Measurements from ENCODE around the gene PATJ. TPM values are rescaled to one million over a fixed set of nuclear protein-coding genes. Genes with fewer than 3 reads are reported as not detected.
"Not testable (repeated sequence)": the region's sequence is repeated elsewhere in the genome, so short reads cannot be mapped to it uniquely, and the experiment has no call there.

The PATJ gene
- total RNA-seq, 2 experiments from 2014 or later: 10.8 to 11.3 TPM

DNA sequence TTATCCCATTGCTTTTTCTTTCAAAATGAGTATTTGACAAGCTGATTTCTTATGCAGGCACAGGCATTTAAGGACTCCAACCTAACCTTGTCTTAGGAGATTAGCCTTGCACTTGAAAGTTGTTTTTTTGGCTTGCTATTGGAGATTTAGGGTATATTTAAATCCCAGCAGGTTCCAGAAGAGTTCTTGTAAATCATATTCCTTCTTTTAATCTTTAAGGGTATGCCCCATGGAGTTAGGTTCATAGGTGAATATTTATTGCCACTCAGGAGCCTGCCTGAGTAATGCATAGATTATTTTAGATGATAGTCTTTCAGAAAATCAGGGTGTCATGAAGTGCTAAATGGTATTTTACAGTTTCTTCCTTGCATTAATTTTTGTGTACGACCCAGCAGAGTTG lies 146.5 kb downstream of the PATJ start:
- CTCF ChIA-PET: no interaction called here
- H3K36me3 Mint-ChIP-seq (ENCODE audit: low read depth): peaks cover 5% of the 10 kb centered on the region
- no peak for DNase-seq
- no peak overlapping the region for H3K27ac Mint-ChIP-seq
- peaks cover 4% of the 10 kb centered on the region for H3K9me3 Mint-ChIP-seq
- no peak overlapping the region for H3K4me3 Mint-ChIP-seq
- H3K27me3 Mint-ChIP-seq: no peaks in the 10 kb centered on the region
- no peaks in the 10 kb centered on the region for H3K4me1 Mint-ChIP-seq
- POLR2A ChIA-PET: no interaction called here

GRCh38 chr1:61890435-61890834 lies 148.2 kb downstream of the PATJ start:
- CTCF ChIA-PET; H3K9me3 Mint-ChIP-seq; H3K4me1 Mint-ChIP-seq; H3K36me3 Mint-ChIP-seq (ENCODE audit: low read depth); H3K4me3 Mint-ChIP-seq; H3K27me3 Mint-ChIP-seq; DNase-seq; H3K27ac Mint-ChIP-seq; POLR2A ChIA-PET: not testable (repeated sequence)

- Mint-ChIP-seq H3K9me3 (peaks cover 6% of the 10 kb centered on the region), H3K36me3 (ENCODE audit: low read depth) (peaks cover 7% of the 10 kb centered on the region), H3K4me1 (no peaks in the 10 kb centered on the region), H3K27ac (no peak overlapping the region), H3K4me3 (no peak overlapping the region), H3K27me3 (no peaks in the 10 kb centered on the region)
- no peak for DNase-seq
- ChIA-PET POLR2A (no interaction called here), CTCF (no interaction called here)
These were observed 150.7 kb downstream of the PATJ start for GRCh38 chr1:61892977-61893376.

DNA sequence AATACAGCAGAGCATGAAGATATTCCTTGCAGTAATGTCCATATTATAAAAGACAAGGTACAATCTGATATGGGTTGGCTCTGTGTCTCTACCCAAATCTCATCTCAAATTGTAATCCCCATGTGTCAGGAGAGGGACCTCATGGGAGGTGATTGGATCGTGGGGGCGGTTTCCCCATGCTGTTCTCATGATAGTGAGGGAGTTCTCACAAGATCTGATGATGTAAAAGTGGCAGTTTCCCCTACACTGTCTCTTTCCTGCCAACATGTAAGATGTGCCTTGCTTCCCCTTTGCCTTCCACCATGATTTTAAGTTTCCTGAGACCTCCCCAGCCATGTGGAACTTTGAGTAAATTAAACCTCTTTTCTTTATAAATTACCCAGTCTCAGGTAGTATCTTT lies 152.0 kb downstream of the PATJ start:
- CTCF ChIA-PET; POLR2A ChIA-PET; DNase-seq; H3K36me3 Mint-ChIP-seq (ENCODE audit: low read depth); H3K4me1 Mint-ChIP-seq; H3K27ac Mint-ChIP-seq; H3K27me3 Mint-ChIP-seq; H3K4me3 Mint-ChIP-seq; H3K9me3 Mint-ChIP-seq: not testable (repeated sequence)

DNA sequence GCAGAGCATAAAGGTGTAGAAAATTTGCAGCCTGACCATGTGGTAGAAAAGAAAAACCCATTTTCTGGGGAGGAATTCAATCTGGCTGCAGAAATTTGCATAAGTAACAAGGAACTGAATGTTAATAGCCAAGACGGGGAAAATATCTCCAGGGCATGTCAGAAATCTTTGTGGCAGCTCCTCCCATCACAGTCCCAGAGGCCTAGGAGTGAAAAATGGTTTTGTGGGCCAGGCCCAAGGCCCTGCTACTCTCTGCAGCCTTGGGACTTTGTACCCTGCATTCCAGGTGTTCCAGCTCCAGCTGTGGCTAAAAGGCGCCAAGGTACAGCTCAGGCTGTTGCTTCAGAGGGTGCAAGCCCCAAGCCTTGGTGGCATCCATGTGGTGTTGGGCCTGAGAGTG lies 152.9 kb downstream of the PATJ start:
- peaks cover 7% of the 10 kb centered on the region for H3K36me3 Mint-ChIP-seq (ENCODE audit: low read depth)

DNA sequence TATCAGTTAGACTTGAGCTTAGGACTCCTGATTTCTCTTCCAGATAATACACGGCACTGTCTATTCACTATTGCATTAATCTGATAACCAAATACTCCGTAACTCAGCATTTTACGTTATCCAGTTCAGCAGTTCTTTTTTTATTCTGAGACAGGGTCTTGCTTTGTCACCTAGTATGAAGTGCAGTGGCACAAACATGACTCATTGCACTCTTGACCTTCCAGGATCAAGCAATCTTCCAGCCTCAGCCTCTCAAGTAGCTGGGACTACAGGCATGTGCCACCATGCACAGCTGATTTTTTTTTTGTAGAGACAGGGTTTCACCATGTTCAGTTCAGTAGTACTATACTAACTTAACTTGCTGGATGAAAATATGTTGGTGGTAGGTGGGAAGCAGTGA lies 156.4 kb downstream of the PATJ start:
- peaks cover 6% of the 10 kb centered on the region for H3K9me3 Mint-ChIP-seq
- ChIA-PET POLR2A (no interaction called here), CTCF (no interaction called here)
- peaks cover 7% of the 10 kb centered on the region for H3K36me3 Mint-ChIP-seq (ENCODE audit: low read depth)
- no peak overlapping the region for H3K27ac Mint-ChIP-seq
- no peak overlapping the region for H3K4me3 Mint-ChIP-seq
- no peaks in the 10 kb centered on the region for H3K27me3 Mint-ChIP-seq
- DNase-seq: no peak
- no peaks in the 10 kb centered on the region for H3K4me1 Mint-ChIP-seq

More for the DNA sequence above, 152.9 kb downstream of the PATJ start:
- DNase-seq: no peak
- peaks cover 6% of the 10 kb centered on the region for H3K9me3 Mint-ChIP-seq
- no peak overlapping the region for H3K4me3 Mint-ChIP-seq
- POLR2A ChIA-PET: no interaction called here
- no peak overlapping the region for H3K27ac Mint-ChIP-seq
- no peaks in the 10 kb centered on the region for H3K4me1 Mint-ChIP-seq
- no peaks in the 10 kb centered on the region for H3K27me3 Mint-ChIP-seq
- CTCF ChIA-PET: no interaction called here

DNA sequence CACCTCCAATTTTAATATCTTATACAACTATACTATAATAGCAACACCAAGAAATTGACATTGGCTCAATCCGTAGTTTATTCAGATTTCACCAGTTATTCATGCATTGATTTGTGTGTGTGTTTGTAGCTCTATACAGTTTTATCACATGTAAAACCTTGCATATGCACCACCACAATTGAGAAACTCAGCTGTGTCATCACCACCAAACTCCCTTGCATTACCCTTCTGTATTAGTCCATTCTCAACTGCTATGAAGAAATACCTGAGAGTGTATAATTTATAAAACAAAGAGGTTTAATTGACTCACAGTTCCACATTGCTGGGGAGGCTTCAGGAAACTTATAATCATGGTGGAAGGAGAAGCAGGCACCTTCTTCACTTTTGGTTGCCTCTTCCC lies 162.1 kb downstream of the PATJ start:
- Mint-ChIP-seq H3K9me3 (no peaks in the 10 kb centered on the region), H3K27me3 (no peaks in the 10 kb centered on the region), H3K36me3 (ENCODE audit: low read depth) (no peaks in the 10 kb centered on the region), H3K4me3 (no peak overlapping the region), H3K27ac (no peak overlapping the region), H3K4me1 (no peaks in the 10 kb centered on the region)
- POLR2A ChIA-PET: no interaction called here
- CTCF ChIA-PET: no interaction called here
- DNase-seq: no peak

DNA sequence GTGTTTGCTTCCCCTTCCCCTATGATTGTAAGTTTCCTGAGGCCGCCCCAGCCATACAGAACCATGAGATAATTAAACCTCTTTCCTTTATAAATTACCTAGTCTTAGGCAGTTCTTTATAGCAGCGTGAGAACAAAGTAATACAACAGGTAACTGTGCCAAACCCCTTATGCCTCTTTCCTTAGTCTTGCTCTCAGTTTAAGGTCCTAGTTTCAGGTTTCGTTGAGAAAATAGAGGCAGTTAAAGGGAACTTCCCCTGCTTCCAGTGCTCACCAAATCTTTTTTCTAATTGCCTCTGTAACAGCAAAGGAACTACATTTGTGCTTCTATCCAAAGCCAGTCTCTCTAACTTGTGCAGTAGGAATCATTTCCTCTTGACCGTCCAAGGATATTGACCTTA lies 164.8 kb downstream of the PATJ start:
- Mint-ChIP-seq H3K27ac (no peak overlapping the region), H3K27me3 (no peaks in the 10 kb centered on the region), H3K4me1 (no peaks in the 10 kb centered on the region), H3K9me3 (no peaks in the 10 kb centered on the region), H3K36me3 (ENCODE audit: low read depth) (no peaks in the 10 kb centered on the region), H3K4me3 (no peak overlapping the region)
- no peak for DNase-seq
- CTCF ChIA-PET: no interaction called here
- POLR2A ChIA-PET: no interaction called here

- no peak overlapping the region for H3K4me3 Mint-ChIP-seq
- no peaks in the 10 kb centered on the region for H3K27me3 Mint-ChIP-seq
- H3K9me3 Mint-ChIP-seq: no peaks in the 10 kb centered on the region
- H3K36me3 Mint-ChIP-seq (ENCODE audit: low read depth): no peaks in the 10 kb centered on the region
- DNase-seq: no peak
- no peaks in the 10 kb centered on the region for H3K4me1 Mint-ChIP-seq
- ChIA-PET CTCF (no interaction called here), POLR2A (no interaction called here)
- H3K27ac Mint-ChIP-seq: no peak overlapping the region
These were observed 167.8 kb downstream of the PATJ start for GRCh38 chr1:61910035-61910434.

DNA sequence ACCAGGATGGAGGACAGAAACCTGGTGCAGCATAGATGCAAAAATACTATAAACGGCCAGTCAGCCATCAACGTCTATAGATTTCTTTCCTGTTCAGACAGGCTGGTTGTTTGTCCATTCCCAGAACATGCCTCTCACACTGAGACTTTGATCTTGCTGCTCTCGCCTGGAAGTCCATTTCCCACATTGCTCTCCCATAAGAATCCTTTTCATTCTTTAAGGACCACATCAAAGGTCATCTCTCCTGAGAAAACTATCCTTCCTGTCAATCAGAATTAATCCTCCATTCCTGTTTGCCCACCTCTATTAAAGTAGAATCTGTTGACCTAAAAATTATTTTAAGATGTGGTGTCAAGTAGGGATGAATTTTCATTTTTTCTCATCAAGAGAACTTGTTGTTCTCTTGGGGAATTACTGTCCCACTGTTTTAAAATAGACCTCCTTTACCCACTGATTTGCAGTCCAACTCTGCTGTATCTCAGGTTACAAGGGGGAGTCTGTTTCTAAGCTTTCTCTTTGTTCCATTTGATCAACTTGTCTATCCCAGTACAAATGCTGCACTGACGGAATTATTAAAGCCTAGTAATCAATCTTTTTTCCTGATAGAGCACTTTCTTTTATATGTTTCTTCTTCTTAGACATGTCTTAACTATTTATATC lies 172.7 kb downstream of the PATJ start:
- Mint-ChIP-seq H3K9me3 (no peaks in the 10 kb centered on the region), H3K4me1 (no peaks in the 10 kb centered on the region), H3K36me3 (ENCODE audit: low read depth) (no peaks in the 10 kb centered on the region), H3K4me3 (no peak overlapping the region), H3K27me3 (no peaks in the 10 kb centered on the region), H3K27ac (no peak overlapping the region)
- CTCF ChIA-PET: no interaction called here
- POLR2A ChIA-PET: no interaction called here
- DNase-seq: no peak

DNA sequence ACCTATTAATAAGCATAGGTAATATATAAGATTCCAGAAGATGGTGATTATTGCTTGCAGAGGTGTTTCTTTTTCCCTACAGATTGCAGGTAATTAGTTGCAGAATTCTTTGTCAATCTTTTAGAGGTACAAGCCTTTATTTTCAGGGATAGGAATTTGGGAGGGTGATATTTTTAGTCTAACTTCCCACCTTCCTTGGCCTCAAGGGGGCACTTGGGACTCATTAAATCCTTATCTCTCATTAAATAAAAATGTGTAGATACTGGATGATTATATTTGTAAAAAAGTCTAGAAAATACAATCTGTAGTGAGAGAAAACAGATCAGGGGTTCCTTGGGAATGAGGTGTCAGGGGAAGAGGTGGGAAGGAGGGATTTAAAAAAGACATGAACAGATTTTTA lies 179.2 kb downstream of the PATJ start:
- POLR2A ChIA-PET: no interaction called here
- Mint-ChIP-seq H3K27me3 (no peaks in the 10 kb centered on the region), H3K27ac (no peak overlapping the region), H3K4me3 (no peak overlapping the region), H3K4me1 (no peaks in the 10 kb centered on the region), H3K9me3 (no peaks in the 10 kb centered on the region), H3K36me3 (ENCODE audit: low read depth) (peaks cover 2% of the 10 kb centered on the region)
- DNase-seq: no peak
- CTCF ChIA-PET: no interaction called here

DNA sequence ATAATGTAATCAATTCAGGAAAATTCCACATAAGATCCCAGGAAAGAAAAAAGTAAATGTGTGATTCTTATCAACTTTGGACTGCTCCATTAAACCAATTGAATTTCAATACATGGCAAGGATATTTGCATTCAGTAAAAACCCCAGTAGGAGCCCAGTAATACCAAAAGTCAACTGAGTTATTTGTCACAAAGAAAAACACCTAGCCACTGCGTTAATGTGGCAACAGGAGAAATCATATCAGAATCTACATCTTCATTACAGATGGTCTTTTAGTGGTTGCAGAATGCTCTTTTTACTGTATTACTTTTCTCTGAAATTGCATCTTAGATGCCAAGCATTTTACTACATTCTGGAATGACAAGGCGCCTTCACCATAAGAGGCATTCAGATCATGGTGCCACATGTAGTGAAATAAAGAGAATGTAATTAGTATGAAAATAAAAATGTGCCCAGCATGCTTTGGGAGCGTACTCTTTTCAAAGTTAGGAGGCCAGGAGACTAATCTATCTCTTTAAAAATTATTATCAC lies 180.7 kb downstream of the PATJ start:
- no peak for DNase-seq
- ChIA-PET POLR2A (no interaction called here), CTCF (no interaction called here)
- Mint-ChIP-seq H3K9me3 (no peaks in the 10 kb centered on the region), H3K4me3 (no peak overlapping the region), H3K36me3 (ENCODE audit: low read depth) (peaks cover 2% of the 10 kb centered on the region), H3K4me1 (no peaks in the 10 kb centered on the region), H3K27me3 (no peaks in the 10 kb centered on the region), H3K27ac (no peak overlapping the region)

DNA sequence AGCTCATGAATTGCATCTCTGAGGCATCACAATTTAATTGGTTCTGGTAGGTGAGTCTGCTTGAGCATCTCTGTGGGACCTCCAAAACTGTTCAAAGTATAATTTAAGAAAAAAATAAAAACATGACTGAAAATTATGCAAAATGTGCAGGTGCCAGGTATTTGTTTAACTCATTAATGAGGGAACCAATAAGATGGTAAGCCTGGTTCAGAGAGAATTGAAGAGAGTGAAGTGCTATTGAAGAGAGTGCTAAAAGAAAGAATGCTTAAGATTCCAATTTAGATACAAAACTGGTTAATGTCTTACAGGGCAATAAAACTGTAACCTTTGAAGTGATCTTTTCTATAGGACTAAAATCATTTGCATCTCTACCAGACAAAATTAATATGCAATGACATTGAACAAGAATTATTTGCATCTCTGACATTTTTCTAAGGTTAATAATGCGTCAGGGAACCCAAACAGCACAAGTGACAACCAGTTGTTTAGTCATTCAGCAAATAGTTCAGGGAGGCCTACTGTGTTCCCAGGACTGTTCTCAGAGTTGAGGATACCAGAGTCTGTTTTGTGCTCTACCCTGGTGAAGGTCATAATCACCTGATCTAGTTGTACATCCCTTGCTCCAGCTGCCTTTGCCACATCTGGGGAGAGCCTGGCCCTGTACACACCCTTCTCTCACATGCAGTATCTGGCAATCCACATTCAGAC lies 183.5 kb downstream of the PATJ start:
- H3K4me1 Mint-ChIP-seq: no peaks in the 10 kb centered on the region
- no peak overlapping the region for H3K4me3 Mint-ChIP-seq
- no peaks in the 10 kb centered on the region for H3K9me3 Mint-ChIP-seq
- CTCF ChIA-PET: no interaction called here
- POLR2A ChIA-PET: no interaction called here
- no peaks in the 10 kb centered on the region for H3K36me3 Mint-ChIP-seq (ENCODE audit: low read depth)
- H3K27ac Mint-ChIP-seq: no peak overlapping the region
- H3K27me3 Mint-ChIP-seq: no peaks in the 10 kb centered on the region
- no peak for DNase-seq

DNA sequence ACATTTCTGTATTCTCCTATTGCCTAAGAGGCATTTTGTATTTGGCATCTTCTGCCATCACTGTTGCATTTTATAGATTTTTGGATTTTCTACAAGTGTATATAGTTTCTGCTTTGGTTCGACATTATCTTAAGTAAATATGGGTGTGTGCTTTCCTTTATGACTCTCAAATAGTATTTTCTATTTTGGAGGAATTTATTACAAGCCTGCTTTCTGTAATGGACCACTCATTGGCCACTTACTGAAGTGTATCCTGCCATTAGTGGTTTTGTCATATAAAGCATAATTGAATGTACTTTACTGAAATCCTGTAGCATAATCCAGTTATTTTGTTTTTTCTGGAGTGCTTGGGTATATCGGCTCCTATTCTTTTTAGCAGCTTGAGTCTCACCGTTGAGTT lies 184.3 kb downstream of the PATJ start:
- ChIA-PET POLR2A (no interaction called here), CTCF (no interaction called here)
- H3K36me3 Mint-ChIP-seq (ENCODE audit: low read depth): no peaks in the 10 kb centered on the region
- H3K27me3 Mint-ChIP-seq: no peaks in the 10 kb centered on the region
- H3K27ac Mint-ChIP-seq: no peak overlapping the region
- no peak overlapping the region for H3K4me3 Mint-ChIP-seq
- no peak for DNase-seq
- no peaks in the 10 kb centered on the region for H3K4me1 Mint-ChIP-seq
- no peaks in the 10 kb centered on the region for H3K9me3 Mint-ChIP-seq
